Measurements from ENCODE around the gene TPO.
"Not testable (repeated sequence)": the region's sequence is repeated elsewhere in the genome, so short reads cannot be mapped to it uniquely, and the experiment has no call there.

TPO gene

GRCh38 chr2:1504311-1504750 lies 91.1 kb downstream of the TPO start:
- no peak for DNase-seq

- DNase-seq = no peak
Observed at GRCh38 chr2:1505031-1505441, 91.8 kb downstream of the TPO start.

GRCh38 chr2:1509271-1510065 lies 96.2 kb downstream of the TPO start:
- peak; percentile 13 for DNase-seq

GRCh38 chr2:1510176-1510575 lies 96.9 kb downstream of the TPO start:
- DNase-seq = no peak

GRCh38 chr2:1511455-1511854 lies 98.2 kb downstream of the TPO start:
- DNase-seq = no peak

- DNase-seq = no peak
Observed at GRCh38 chr2:1512321-1513289, 99.3 kb downstream of the TPO start.

- no peak for DNase-seq
Observed at GRCh38 chr2:1514391-1515072, 101.3 kb downstream of the TPO start.

GRCh38 chr2:1515073-1515430 lies 101.8 kb downstream of the TPO start:
- DNase-seq = no peak

- no peak for DNase-seq
Observed at GRCh38 chr2:1515986-1516797, 102.9 kb downstream of the TPO start.

GRCh38 chr2:1516798-1517060 lies 103.5 kb downstream of the TPO start:
- DNase-seq = no peak

- not testable (repeated sequence) for DNase-seq
Observed at GRCh38 chr2:1517291-1517690, 104.0 kb downstream of the TPO start.

GRCh38 chr2:1517786-1518185 lies 104.5 kb downstream of the TPO start:
- DNase-seq = no peak

- DNase-seq = no peak
Observed at GRCh38 chr2:1518331-1518803, 105.1 kb downstream of the TPO start.

GRCh38 chr2:1518867-1519530 lies 105.7 kb downstream of the TPO start:
- no peak for DNase-seq

- no peak for DNase-seq
Observed at GRCh38 chr2:1521191-1521877, 108.1 kb downstream of the TPO start.

- no peak for DNase-seq
Observed at GRCh38 chr2:1521878-1522830, 108.9 kb downstream of the TPO start.

GRCh38 chr2:1527153-1527992 lies 114.1 kb downstream of the TPO start:
- no peak for DNase-seq

GRCh38 chr2:1528273-1529064 lies 115.2 kb downstream of the TPO start:
- DNase-seq = no peak

Measured in CD4-positive, alpha-beta T cell treated with Interleukin-4 for 4 hours (primary cell).